ENCODE measurements around the gene CHAF1A.
A peak's percentile ranks its signal among the peaks of the same experiment; 100 is the strongest.

Gene CHAF1A

GRCh38 chr19:4454747-4455718 lies 52.6 kb downstream of the CHAF1A start:
- TF ChIP-seq, protein P1, sequence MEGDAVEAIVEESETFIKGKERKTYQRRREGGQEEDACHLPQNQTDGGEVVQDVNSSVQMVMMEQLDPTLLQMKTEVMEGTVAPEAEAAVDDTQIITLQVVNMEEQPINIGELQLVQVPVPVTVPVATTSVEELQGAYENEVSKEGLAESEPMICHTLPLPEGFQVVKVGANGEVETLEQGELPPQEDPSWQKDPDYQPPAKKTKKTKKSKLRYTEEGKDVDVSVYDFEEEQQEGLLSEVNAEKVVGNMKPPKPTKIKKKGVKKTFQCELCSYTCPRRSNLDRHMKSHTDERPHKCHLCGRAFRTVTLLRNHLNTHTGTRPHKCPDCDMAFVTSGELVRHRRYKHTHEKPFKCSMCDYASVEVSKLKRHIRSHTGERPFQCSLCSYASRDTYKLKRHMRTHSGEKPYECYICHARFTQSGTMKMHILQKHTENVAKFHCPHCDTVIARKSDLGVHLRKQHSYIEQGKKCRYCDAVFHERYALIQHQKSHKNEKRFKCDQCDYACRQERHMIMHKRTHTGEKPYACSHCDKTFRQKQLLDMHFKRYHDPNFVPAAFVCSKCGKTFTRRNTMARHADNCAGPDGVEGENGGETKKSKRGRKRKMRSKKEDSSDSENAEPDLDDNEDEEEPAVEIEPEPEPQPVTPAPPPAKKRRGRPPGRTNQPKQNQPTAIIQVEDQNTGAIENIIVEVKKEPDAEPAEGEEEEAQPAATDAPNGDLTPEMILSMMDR (IDR thresholded peaks at IDR 0.05; ENCODE audit: low read depth, low read length) = no peak
- peaks cover 46% of the 10 kb centered on the region for H3K36me3 ChIP-seq
- no peaks in the 10 kb centered on the region for H3K27me3 ChIP-seq (ENCODE audit: insufficient read depth, low read depth, severe bottlenecking)
- H3K27ac ChIP-seq = peak overlapping the region; percentile 94
- peak overlapping the region; percentile 57 for H3K4me3 ChIP-seq (ENCODE audit: low read depth, low read length)
- no peak for DNase-seq
- no peaks in the 10 kb centered on the region for H3K9me3 ChIP-seq (ENCODE audit: severe bottlenecking)

- peak overlapping the region; percentile 57 for H3K4me3 ChIP-seq (ENCODE audit: low read depth, low read length)
- no peaks in the 10 kb centered on the region for H3K9me3 ChIP-seq (ENCODE audit: severe bottlenecking)
- DNase-seq = peak; percentile 64
- no peaks in the 10 kb centered on the region for H3K27me3 ChIP-seq (ENCODE audit: insufficient read depth, low read depth, severe bottlenecking)
- H3K27ac ChIP-seq = peak overlapping the region; percentile 94
- H3K36me3 ChIP-seq = peaks cover 40% of the 10 kb centered on the region
- TF ChIP-seq, protein P1 (IDR thresholded peaks at IDR 0.05; ENCODE audit: low read depth, low read length) = no peak
Observed at GRCh38 chr19:4455719-4456475, 53.5 kb downstream of the CHAF1A start.

DNA sequence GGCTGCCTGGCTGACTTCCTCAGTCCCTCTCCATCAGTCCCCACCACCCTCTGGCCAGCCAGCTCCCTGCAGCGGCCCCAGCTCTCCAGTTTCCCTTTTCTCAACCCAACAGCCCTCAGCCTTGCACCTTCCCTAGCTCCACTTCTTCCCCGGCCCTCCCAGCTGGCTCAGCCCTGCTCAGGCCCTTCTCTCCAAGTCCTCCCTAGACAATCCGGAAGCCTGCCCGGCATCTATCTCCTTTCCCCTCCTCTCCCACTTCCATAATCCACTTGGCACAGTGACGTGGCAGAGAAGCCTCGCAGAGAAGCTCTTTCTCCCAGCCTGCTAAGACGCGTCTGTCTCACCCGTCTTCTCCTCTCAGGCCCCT lies 54.0 kb downstream of the CHAF1A start:
- TF ChIP-seq, protein P1 (IDR thresholded peaks at IDR 0.05; ENCODE audit: low read depth, low read length) = no peak
- DNase-seq = peak; percentile 96
- Histone ChIP-seq H3K9me3 (ENCODE audit: severe bottlenecking) (no peaks in the 10 kb centered on the region), H3K27ac (peak overlapping the region; percentile 94), H3K36me3 (peaks cover 34% of the 10 kb centered on the region), H3K27me3 (ENCODE audit: insufficient read depth, low read depth, severe bottlenecking) (no peaks in the 10 kb centered on the region), H3K4me3 (ENCODE audit: low read depth, low read length) (peak overlapping the region; percentile 57)

DNA sequence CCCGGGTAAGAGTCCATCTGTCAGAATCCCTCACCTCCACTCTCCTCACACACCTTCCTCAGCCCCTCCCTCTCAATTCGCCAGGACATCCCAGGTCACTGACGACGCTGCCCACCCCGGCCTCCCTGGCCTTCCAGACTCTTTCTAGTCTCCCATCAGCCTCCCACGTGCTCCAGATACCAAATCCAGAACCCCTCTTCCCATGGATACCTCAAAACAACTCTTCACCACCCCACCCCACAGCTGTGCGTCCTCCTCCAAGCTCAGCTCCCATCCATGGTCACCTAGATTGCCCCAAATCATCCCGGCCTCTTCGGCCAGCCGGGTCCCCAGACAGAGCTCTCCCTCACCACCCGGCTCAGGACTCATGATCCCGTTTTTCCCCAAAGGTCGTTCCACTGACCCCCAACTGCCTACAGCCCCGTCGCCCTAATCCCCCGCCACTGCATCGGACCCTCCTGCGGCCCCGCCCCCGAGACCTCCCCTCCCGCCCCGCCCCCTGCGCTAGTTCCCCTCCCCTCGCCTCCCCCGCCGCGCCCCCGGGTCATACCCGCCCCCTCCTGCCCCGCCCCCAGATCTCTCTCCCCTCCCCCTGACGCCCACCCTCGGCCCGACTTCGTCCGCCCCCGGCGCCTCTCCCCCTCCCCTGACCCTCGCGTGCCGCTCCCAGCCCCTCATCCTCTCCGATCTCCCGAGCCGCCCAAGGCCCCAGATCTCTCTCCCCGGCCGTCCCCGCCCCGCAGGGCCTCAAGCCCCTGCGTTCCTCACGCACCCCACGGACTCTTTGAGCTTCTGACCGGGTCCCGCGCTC lies 54.6 kb downstream of the CHAF1A start:
- Histone ChIP-seq H3K4me3 (ENCODE audit: low read depth, low read length) (peak overlapping the region; percentile 66), H3K27ac (peak overlapping the region; percentile 94), H3K27me3 (ENCODE audit: insufficient read depth, low read depth, severe bottlenecking) (no peaks in the 10 kb centered on the region), H3K36me3 (peaks cover 28% of the 10 kb centered on the region), H3K9me3 (ENCODE audit: severe bottlenecking) (no peaks in the 10 kb centered on the region)
- TF ChIP-seq, protein P1 (IDR thresholded peaks at IDR 0.05; ENCODE audit: low read depth, low read length) = no peak
- DNase-seq = peak; percentile 79

DNA sequence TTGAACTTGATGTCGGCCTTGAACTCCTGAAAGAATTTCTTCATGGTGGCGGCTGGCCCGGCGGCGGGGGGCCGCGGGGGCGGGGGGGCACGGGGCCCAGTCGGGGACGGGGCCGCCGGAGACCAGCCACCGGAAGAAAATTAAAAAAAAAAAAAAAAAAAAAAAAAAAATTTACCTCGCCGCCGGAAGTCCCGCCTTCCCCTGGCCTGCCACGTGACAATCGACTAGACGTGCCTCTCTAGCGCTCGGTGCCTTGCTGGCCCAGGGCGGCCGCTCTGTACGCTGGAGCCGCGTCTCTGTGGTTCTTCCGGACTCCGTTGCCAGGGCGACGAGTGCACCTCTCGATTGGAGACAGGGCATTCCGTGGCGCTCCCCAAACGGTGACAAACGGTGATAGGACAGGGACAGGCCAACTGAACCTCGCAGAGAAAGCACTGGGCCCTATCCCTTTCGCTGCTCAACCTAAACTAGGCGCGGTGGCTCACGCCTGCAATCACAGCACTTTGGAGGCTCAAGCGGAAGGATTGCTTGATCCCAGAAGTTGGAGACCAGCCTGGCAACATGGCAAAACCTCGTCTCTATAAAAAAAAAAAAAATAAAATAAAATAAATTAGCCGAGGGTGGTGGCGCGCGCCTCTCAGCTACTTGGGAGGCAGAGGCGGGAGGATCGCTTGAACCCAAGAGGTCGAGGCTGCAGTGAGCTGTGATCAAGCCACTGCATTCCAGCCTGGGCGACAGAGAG lies 55.4 kb downstream of the CHAF1A start, which contains the start of gene UBXN6:
TSS of gene UBXN6 (minus strand) at position 141 of the 742 bp plus-strand sequence. CDS start at position 44, 97 bp downstream.
- Histone ChIP-seq H3K9me3 (ENCODE audit: severe bottlenecking) (no peaks in the 10 kb centered on the region), H3K36me3 (peaks cover 20% of the 10 kb centered on the region), H3K27me3 (ENCODE audit: insufficient read depth, low read depth, severe bottlenecking) (no peaks in the 10 kb centered on the region), H3K4me3 (ENCODE audit: low read depth, low read length) (peak within 1 kb of the TSS; percentile 66), H3K27ac (peak within 1 kb of the TSS; percentile 94)
- DNase-seq = peak; percentile 97
- TF ChIP-seq, protein P1 (IDR thresholded peaks at IDR 0.05; ENCODE audit: low read depth, low read length) = no peak

Measured in WERI-Rb-1 (cell line).